Body of pancreas (tissue), 4 donors: ENCODE results near the gene EYS.

ENCODE experiments used
- CTCF ChIP-seq, 7 experiments: fragments of 450-650 bp in 4 of 7; fragments of 200-600 bp in 3 of 7; sonication (generic) in 3 of 7; IDR thresholded peaks; one replicate each; pipeline ENCODE4 v1.5.1; 2016 to 2019; ENCODE audit warnings: antibody characterized with exemption in 7 of 7
- POLR2A ChIP-seq, 3 donors: fragments of 450-650 bp; IDR thresholded peaks; one replicate each; pipeline ENCODE4 v1.6.1; 2016; ENCODE audit warnings: antibody characterized with exemption in 3 of 3, mild to moderate bottlenecking in 2 of 3

GRCh38 chr6:65123521-65123920 lies 583.5 kb downstream of the EYS start:
- TF ChIP-seq CTCF (IDR thresholded peaks at IDR 0.05) (no peak), POLR2A (IDR thresholded peaks at IDR 0.05) (no peak)
